HG02943 (cell line): ENCODE results near the gene EFCAB14.
"Not testable (repeated sequence)": the region's sequence is repeated elsewhere in the genome, so short reads cannot be mapped to it uniquely, and the experiment has no call there.

ENCODE experiments used
- ATAC-seq: cut with Tn5 transposase; IDR thresholded peaks from one replicate; pipeline ENCODE4 v1.9.1; 2021; ENCODE audit warnings: mild to moderate bottlenecking, low read depth, moderate library complexity; ENCODE audit not compliant: unreplicated experiment

Gene EFCAB14

DNA sequence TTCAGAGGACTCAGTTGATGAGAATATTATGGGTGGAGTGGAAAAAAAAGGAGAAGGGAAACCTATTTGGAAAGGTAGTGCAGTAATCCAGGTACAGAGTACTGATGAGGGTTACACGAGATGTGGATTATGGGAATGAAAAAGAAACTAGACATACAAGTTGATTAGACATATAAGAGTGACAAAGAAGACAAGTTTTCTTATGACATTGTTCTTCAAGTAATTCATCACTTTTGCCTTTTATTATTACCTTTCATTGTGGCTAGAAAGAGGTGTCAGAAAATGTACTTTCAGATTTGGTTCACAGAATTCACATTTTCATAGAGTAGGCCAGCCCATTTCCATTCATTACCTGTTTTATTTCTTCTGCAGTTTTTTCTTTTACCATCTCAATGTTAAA, 61.1 kb downstream of the EFCAB14 start:
- ATAC-seq, result no peak

DNA sequence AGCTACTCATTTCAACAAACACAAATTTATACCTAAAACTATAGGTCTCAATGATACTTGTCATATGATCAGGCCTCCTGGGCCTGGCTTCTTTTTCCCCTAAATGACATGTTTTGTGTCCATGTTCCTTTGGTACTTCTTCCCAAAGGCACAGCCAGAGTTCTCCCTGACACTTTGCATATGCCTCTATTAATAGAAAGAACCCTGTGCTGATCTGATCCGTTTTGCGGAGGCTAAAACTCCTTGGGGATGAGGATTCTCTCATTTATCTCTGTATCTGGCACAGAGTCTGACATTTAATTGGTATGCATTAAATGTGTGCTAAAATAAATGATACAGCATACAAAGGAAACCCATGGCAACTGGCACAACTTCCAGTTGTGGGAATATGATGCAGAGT, 62.3 kb downstream of the EFCAB14 start:
- ATAC-seq, result no peak

- ATAC-seq, result no peak
These were observed 63.1 kb downstream of the EFCAB14 start for GRCh38 chr1:46655848-46656247.

- not testable (repeated sequence) for ATAC-seq
These were observed 64.2 kb downstream of the EFCAB14 start for GRCh38 chr1:46654698-46655097.

GRCh38 chr1:46654012-46654411, 64.9 kb downstream of the EFCAB14 start:
- ATAC-seq, result no peak

DNA sequence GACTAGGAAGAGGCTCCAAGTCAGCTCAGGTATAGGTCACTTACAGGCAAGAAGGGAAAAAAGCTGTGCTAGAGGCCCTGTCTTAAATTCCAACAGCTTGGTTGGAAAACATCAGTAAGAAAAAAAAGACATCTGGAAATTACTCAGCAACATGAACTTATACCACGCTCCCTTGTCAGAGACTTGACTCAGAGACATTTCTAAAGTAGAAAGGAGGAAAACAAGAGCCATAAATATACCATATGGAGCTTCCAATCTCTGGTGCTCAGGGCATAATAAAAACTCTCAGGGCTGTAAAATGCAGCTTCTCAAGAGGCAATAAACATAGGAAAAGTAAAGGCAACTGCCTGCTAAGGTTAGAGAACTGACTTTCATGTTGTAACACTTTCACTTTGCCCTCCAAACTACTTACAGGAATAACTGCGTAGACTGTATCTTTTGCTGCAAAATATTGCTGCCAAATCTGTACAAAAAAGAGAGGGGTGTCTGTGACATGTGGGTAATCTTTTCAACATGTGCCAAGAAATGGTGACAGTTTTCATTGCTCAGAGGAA, 65.4 kb downstream of the EFCAB14 start:
- no peak for ATAC-seq

DNA sequence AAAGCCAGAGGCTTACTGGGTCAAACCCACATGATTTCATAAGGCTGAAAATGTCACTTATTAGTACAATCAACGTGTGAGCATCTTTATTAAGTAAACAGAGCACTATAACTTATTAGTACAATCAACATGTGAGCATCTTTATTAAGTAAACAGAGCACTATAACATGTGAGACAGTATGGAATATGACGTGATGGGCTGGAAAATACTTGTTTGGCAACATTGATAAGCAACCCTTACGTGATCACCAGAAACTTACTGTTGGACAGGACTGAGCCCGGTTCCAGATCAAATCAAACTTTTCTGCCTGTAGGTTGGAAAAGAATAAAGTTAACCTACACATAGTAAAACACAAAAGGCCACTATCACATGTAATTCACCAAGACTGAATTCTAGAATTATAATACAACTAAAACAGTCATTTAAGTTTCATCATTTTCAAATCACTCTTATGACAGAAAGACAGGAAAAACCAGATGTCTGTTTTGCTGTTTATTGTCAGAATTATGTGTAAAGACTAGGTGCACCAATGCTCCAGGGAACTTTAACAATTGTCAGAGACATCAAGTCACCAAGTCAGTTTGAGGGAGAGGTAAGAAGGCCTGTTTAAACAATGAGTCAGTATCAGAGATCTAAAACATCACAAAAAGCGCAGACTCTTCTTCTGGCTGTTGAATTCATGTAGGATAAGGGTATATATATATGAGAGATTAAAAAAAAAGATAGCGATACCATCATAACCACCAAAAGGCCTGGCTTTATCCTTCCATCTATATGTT, 66.4 kb downstream of the EFCAB14 start:
- ATAC-seq, result no peak

DNA sequence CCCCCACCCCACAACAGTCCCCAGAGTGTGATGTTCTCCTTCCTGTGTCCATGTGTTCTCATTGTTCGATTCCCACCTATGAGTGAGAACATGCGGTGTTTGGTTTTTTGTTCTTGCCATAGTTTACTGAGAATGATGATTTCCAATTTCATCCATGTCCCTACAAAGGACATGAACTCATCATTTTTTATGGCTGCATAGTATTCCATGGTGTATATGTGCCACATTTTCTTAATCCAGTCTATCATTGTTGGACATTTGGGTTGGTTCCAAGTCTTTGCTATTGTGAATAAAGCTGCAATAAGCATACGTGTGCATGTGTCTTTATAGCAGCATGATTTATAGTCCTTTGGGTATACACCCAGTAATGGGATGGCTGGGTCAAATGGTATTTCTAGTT, 67.8 kb downstream of the EFCAB14 start:
- not testable (repeated sequence) for ATAC-seq

- ATAC-seq, result no peak
These were observed 68.4 kb downstream of the EFCAB14 start for GRCh38 chr1:46650491-46650890.

DNA sequence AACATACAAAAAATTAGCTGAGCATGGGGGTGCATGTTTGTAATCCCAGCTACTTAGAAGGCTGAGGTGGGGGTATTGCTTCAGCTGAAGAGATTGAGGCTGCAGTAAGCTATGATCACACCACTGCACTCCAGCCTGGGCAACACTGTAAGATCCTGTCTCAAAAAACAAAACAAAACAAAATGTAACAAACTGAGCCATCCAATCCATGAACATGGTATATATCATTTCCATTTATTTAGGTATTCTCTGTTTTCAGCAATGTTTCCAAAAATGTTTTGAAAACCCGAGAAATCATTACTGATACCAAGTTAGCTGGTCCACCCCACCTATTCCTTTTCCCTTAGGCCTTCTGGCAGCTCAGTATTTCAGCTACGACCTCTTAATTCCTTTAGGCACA, 69.2 kb downstream of the EFCAB14 start:
- no peak for ATAC-seq

DNA sequence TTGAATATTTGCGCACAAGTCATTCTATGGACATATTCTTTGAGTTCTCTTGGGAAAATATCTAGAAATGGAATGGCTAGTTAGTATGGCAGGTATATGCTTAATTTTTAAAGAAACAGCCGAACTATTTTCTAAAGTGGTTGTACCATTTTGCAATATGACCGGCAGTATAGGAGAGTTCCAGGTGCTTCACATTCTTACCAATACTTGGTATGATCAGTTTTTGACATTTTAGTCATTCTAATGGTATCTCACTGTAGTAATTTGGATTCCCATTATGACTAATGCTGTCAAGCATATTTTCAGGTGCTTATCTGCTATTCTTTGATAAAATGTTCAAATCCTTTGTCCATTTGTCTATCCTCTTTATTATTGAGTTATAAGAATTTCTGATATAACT, 71.3 kb downstream of the EFCAB14 start:
- no peak for ATAC-seq

- no peak for ATAC-seq
These were observed 72.1 kb downstream of the EFCAB14 start for GRCh38 chr1:46646844-46647243.

- no peak for ATAC-seq
These were observed 72.6 kb downstream of the EFCAB14 start for GRCh38 chr1:46646331-46646730.

DNA sequence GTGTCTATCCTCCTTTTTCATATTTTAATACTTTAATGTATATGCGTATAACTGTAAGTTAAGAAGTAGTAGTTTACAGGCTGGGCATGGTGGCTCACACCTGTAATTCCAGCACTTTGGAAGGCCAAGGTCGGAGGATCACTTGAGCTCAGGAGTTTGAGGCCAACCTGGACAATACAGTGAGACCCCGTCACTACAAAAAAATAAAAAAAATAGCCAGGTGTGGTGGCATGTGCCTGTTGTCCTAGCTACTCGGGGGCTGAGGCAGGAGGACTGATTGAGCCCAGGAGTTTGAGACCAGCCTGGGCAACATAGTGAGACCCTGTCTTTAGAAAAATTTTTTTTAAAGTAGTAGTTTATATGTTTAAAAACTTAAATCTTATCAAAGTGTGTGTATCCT, 73.1 kb downstream of the EFCAB14 start:
- no peak for ATAC-seq

DNA sequence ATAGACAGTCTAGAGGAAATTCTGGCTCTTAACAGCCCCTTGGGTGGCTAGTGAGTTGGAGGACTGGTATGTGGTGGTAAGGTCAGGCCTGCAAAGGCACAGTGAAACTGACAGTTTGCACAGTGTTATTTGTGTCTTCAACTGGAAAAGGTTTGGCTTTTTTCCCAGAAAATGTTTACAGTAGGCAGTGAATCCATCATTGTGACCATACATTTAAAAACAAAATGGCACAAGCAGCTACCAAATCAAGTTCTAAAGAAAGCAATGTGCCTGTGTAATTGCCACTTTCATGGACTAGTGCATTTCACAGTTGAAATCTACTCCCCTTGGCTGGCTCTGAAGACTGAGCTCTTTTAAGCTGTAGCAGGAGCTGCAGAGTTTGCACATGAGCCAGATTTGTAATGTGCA, 75.5 kb downstream of the EFCAB14 start:
- ATAC-seq, result no peak

- ATAC-seq, result no peak
These were observed 76.7 kb downstream of the EFCAB14 start for GRCh38 chr1:46642115-46642680.

DNA sequence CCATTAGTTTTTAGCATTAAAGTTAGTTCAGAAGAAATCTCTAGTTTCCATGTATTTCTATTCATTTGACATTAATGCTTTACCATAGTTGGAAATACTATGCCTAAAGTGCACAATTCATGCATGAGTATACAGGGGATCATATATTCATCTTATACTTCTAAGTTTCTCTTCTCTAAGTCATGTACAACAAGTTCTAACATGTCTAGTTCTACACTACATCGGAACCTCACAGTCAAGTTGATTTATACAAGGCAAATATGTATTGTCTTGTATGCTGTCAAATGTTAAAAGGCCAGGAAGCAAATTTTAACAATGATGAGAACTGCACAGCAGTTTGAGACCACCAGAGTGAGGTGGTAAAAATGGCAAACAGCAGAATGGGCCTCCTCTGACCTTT, 79.4 kb downstream of the EFCAB14 start:
- ATAC-seq, result no peak

DNA sequence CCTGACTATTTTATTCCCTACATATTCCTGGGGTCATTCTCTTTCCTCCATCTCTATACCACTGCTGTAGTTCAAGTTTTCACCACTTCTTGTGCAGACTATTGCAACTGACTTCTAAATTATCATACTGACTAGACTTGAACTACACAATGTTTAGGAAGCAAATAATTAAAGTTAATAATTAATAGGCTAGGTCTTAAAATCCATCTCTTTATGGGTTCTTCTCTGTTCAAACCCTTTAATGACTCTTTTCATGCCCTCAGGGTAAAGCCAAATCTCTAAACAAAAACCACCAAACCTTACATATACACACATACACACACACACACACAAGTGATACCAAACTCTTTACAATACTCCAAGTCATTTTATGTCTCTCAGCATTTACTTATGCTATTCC, 80.0 kb downstream of the EFCAB14 start:
- ATAC-seq, result no peak

- ATAC-seq, result no peak
These were observed 81.3 kb downstream of the EFCAB14 start for GRCh38 chr1:46637444-46638083.

DNA sequence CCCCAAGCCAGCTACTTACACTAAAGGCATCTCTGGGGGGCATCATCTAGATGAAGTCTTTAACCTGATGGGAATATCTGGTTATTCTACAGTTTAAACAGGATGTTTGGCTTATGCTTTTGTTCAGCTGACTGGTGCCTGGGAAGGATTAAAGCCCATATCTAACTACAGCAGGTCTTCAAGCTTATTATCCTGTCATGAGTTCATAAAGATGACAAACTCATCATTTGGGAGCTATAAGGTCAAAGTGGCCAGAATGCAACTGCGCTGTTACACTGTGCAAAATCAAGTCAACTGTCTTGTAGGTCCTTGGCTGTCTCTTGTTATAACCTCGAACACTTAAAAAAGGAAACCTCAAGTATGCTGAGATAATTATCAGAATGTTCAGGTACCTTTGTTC, 83.7 kb downstream of the EFCAB14 start:
- ATAC-seq, result no peak

DNA sequence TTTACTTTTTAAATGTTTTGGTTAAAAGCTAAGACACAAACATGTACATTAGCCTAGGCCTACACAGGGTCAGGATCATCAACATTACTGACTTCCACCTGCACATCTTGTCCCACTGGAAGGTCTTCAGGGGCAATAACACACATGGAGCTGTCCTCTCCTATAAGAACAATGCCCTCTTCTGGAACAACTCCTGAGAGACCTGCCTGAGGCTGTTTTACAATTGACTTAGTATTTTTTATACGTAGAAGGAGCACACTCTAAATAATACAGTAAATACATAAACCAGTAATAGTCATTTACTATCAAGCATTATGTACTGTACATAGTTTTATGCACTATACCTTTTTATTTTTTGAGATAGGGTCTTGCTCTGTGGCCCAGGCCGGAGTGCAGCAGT, 88.2 kb downstream of the EFCAB14 start:
- no peak for ATAC-seq
